Measurements from ENCODE around the gene RYR2. TPM values are rescaled to one million over a fixed set of nuclear protein-coding genes. Genes with fewer than 3 reads are reported as not detected.

Gene RYR2
- total RNA-seq (2014; rRNA removed; shearing (Covaris generic)), result not detected in 2 replicates

- DNase-seq (ENCODE audit: low spot score), result no peak
These were observed at the start of gene RYR2 for GRCh38 chr1:237041795-237042525. Gene RYR2, plus strand, starts transcription at chr1:237042184. Its CDS starts 338 bp downstream, at chr1:237042522.

- no peak for DNase-seq (ENCODE audit: low spot score)
These were observed 49.5 kb upstream of the RYR2 start for GRCh38 chr1:236992449-236992848.

- no peak for DNase-seq (ENCODE audit: low spot score)
These were observed 47.5 kb upstream of the RYR2 start for GRCh38 chr1:236994450-236994849.

GRCh38 chr1:236997361-236997760 lies 44.6 kb upstream of the RYR2 start:
- no peak for DNase-seq (ENCODE audit: low spot score)

GRCh38 chr1:236997882-236998281 lies 44.1 kb upstream of the RYR2 start:
- DNase-seq (ENCODE audit: low spot score), result no peak

- DNase-seq (ENCODE audit: low spot score), result no peak
These were observed 43.4 kb upstream of the RYR2 start for GRCh38 chr1:236998546-236998945.

- no peak for DNase-seq (ENCODE audit: low spot score)
These were observed 41.8 kb upstream of the RYR2 start for GRCh38 chr1:237000191-237000590.

- no peak for DNase-seq (ENCODE audit: low spot score)
These were observed 38.5 kb upstream of the RYR2 start for GRCh38 chr1:237003516-237003915.

- no peak for DNase-seq (ENCODE audit: low spot score)
These were observed 37.9 kb upstream of the RYR2 start, which contains the start of gene MT1HL1 for GRCh38 chr1:237004116-237004515. Gene MT1HL1, minus strand, starts transcription at chr1:237004441. Its CDS starts 69 bp downstream, at chr1:237004372.

- DNase-seq (ENCODE audit: low spot score), result no peak
These were observed 36.3 kb upstream of the RYR2 start for GRCh38 chr1:237005674-237006073.

GRCh38 chr1:237007147-237007881 lies 34.7 kb upstream of the RYR2 start:
- no peak for DNase-seq (ENCODE audit: low spot score)

GRCh38 chr1:237009611-237010010 lies 32.4 kb upstream of the RYR2 start:
- no peak for DNase-seq (ENCODE audit: low spot score)

- no peak for DNase-seq (ENCODE audit: low spot score)
These were observed 30.6 kb upstream of the RYR2 start for GRCh38 chr1:237011432-237011831.

GRCh38 chr1:237012361-237012760 lies 29.6 kb upstream of the RYR2 start:
- DNase-seq (ENCODE audit: low spot score), result no peak

- DNase-seq (ENCODE audit: low spot score), result peak; percentile 41
These were observed 29.1 kb upstream of the RYR2 start for GRCh38 chr1:237012788-237013383.

GRCh38 chr1:237013608-237014007 lies 28.4 kb upstream of the RYR2 start:
- no peak for DNase-seq (ENCODE audit: low spot score)

- DNase-seq (ENCODE audit: low spot score), result no peak
These were observed 25.4 kb upstream of the RYR2 start for GRCh38 chr1:237016626-237017025.

- DNase-seq (ENCODE audit: low spot score), result no peak
These were observed 23.1 kb upstream of the RYR2 start for GRCh38 chr1:237018896-237019295.

GRCh38 chr1:237025358-237026074 lies 16.5 kb upstream of the RYR2 start:
- no peak for DNase-seq (ENCODE audit: low spot score)

GRCh38 chr1:237029240-237029639 lies 12.7 kb upstream of the RYR2 start:
- DNase-seq (ENCODE audit: low spot score), result no peak

GRCh38 chr1:237029850-237030535 lies 12.0 kb upstream of the RYR2 start:
- DNase-seq (ENCODE audit: low spot score), result no peak
